NOMO-1 (cell line): ENCODE measurements around the gene GAB4.
"Not testable (repeated sequence)": the region's sequence is repeated elsewhere in the genome, so short reads cannot be mapped to it uniquely, and the experiment has no call there.

Source experiments
- DNase-seq, 2 experiments: peaks; one replicate each; lab custom pipeline; 2025; ENCODE audit not compliant: unreplicated experiment in 2 of 2; lab: John Stamatoyannopoulos, UW

GAB4 gene

GRCh38 chr22:16917144-16918003 lies 90.6 kb downstream of the GAB4 start:
- peak; percentile 46 to 61 for DNase-seq

DNA sequence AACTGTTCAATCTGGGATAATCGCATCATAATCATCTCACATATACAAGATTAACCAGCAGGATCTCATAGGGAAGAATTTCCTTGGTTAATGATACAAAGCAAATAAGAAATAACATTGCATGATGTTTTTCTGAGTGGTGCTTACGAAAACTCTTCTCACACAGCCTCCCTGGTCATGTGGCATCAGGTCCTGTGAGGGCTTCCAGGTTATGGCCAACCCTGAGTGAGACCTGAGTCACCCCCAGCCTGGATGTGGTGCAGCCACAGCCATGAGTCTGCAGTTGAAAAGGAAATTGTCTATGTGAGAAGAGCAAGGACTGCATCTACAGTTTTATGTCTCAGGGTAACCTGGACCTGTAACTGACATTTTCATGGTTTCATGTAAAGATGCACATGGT lies 92.3 kb downstream of the GAB4 start:
- DNase-seq = no peak

DNA sequence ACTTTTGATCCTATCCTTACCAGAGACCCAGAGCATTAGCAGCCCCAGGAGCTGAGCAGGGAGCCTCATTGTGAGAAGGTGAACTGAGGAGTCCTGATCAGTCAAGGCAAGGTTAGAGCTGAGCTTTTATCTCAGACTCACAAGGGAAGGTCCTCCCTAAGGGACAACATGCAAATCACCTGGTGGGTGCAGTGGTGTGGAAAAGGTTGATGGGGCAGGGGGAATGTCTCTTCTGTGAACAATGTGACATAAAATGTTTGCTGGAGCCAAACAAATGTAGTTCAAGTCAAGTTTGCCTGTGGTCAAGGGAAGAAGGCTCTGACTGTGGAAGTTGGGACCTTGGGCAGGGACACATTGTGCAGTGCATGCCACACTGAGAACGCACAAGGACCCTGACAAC lies 93.1 kb downstream of the GAB4 start:
- DNase-seq = not testable (repeated sequence)

GRCh38 chr22:16914006-16914405 lies 94.0 kb downstream of the GAB4 start:
- DNase-seq = no peak

GRCh38 chr22:16912281-16912680 lies 95.7 kb downstream of the GAB4 start:
- DNase-seq = no peak
